A549 (cell line): Measurements from ENCODE around the gene GATA2. TPM values are rescaled to one million over a fixed set of nuclear protein-coding genes. Genes with fewer than 3 reads are reported as not detected.

ENCODE experiments used
- ATAC-seq, 2 experiments: fragments of 200-7000 bp in 1 of 2; fragments of >200 bp in 1 of 2; cut with Nextera tagmentation in 1 of 2; cut with Tn5 transposase in 1 of 2; 3 replicates each; pipeline versions ENCODE4 v1.8.0 to v1.9.1; 2018 to 2020; ENCODE audit warnings: mild to moderate bottlenecking in 1 of 2, moderate library complexity in 1 of 2
- CTCF ChIA-PET: fragments of 300-600 bp; sonication (Branson Sonifier 250); formaldehyde crosslinking; extraction: SDS; loops from one replicate; lab custom pipeline; 2021; ENCODE audit warnings: antibody characterized with exemption, inconsistent platforms; lab: Yijun Ruan, JAX
- POLR2A ChIA-PET: fragments of 350-600 bp; formaldehyde crosslinking; extraction: SDS; loops from one replicate; lab custom pipeline; 2021; ENCODE audit warnings: antibody characterized with exemption, inconsistent platforms; lab: Yijun Ruan, JAX
- DNase-seq, 2 experiments: peaks; one replicate each; pipeline versions ENCODE4 v3.0.0 to v3.0.0-alpha.2; 2011 to 2016; ENCODE audit warnings: low read depth in 1 of 2, low spot score in 1 of 2
- FAIRE-seq: peaks from 2 replicates; lab custom pipeline; 2011; peaks lifted over from hg19 to GRCh38; lab: Jason Lieb, UNC
- H3K27ac ChIP-seq, 2 experiments: fragments of >200 bp; sonication (Bioruptor Twin); formaldehyde crosslinking; 3 replicates each; pipeline ENCODE4 v1.5.1; 2016 to 2017
- H3K4me1 ChIP-seq: fragments of >200 bp; sonication (Bioruptor Twin); formaldehyde crosslinking; 3 replicates; pipeline ENCODE4 v1.6.1; 2016
- H3K4me2 ChIP-seq: fragments of >200 bp; sonication (Bioruptor Twin); formaldehyde crosslinking; 3 replicates; pipeline ENCODE4 v1.6.1; 2016
- H3K4me3 ChIP-seq: fragments of >200 bp; sonication (Bioruptor Twin); formaldehyde crosslinking; 3 replicates; pipeline ENCODE4 v1.5.1; 2016
- H3K9me3 ChIP-seq: fragments of >200 bp; sonication (Bioruptor Twin); formaldehyde crosslinking; 3 replicates; pipeline ENCODE4 v1.6.1; 2016
- CBX2 ChIP-seq: fragments of 200-600 bp; sonication (generic); IDR thresholded peaks from 2 replicates; pipeline ENCODE4 v1.6.1; 2016; ENCODE audit warnings: low read depth, mild to moderate bottlenecking, borderline replicate concordance
- CHD4 ChIP-seq: fragments of 200-600 bp; sonication (generic); IDR thresholded peaks from 2 replicates; pipeline ENCODE4 v1.6.1; 2016; ENCODE audit warnings: antibody characterized with exemption, mild to moderate bottlenecking, borderline replicate concordance
- EHF ChIP-seq: fragments of 250-450 bp; sonication (Bioruptor Pico); IDR thresholded peaks from 2 replicates; pipeline ENCODE4 v1.5.0; 2020; ENCODE audit warnings: mild to moderate bottlenecking
- EHMT2 ChIP-seq: fragments of 200-600 bp; sonication (generic); IDR thresholded peaks from 2 replicates; pipeline ENCODE4 v1.6.1; 2016; ENCODE audit warnings: antibody characterized with exemption, low read depth, mild to moderate bottlenecking, moderate library complexity
- FOSB ChIP-seq: fragments of 250-450 bp; sonication (Bioruptor Pico); IDR thresholded peaks from 2 replicates; pipeline ENCODE4 v1.5.0; 2020; ENCODE audit warnings: mild to moderate bottlenecking, moderate library complexity
- GATA3 ChIP-seq: IDR thresholded peaks from 2 replicates; pipeline ENCODE4 v1.6.1; 2012; ENCODE audit warnings: borderline replicate concordance
- HOXB13 ChIP-seq: fragments of 250-450 bp; sonication (Bioruptor Pico); IDR thresholded peaks from 2 replicates; pipeline ENCODE4 v1.5.0; 2020; ENCODE audit warnings: low read depth, mild to moderate bottlenecking, moderate library complexity
- NFE2L2 ChIP-seq: fragments of 150-350 bp; conservative IDR thresholded peaks from 2 replicates; pipeline ENCODE4 v1.6.1; 2014; ENCODE audit warnings: low read length
- NPAS2 ChIP-seq: fragments of 250-450 bp; sonication (Bioruptor Pico); IDR thresholded peaks from 2 replicates; pipeline ENCODE4 v1.8.0; 2022; ENCODE audit warnings: mild to moderate bottlenecking, moderate library complexity, borderline replicate concordance
- RAD21 ChIP-seq, 2 experiments: fragments of >200 bp in 1 of 2; sonication (Bioruptor Twin) in 1 of 2; formaldehyde crosslinking in 1 of 2; IDR thresholded peaks in 1 of 2; conservative IDR thresholded peaks in 1 of 2; 2 replicates in 1 of 2; 3 replicates in 1 of 2; pipeline ENCODE4 v1.6.1; 2012 to 2018; ENCODE audit warnings: inconsistent platforms in 1 of 2
- RFX5 ChIP-seq: fragments of 450-650 bp; IDR thresholded peaks from 2 replicates; pipeline ENCODE4 v1.7.1; 2014; ENCODE audit warnings: antibody characterized with exemption, mild to moderate bottlenecking, moderate library complexity
- RNF2 ChIP-seq: fragments of 200-600 bp; sonication (generic); IDR thresholded peaks from 2 replicates; pipeline ENCODE4 v1.6.1; 2016; ENCODE audit warnings: low read depth, mild to moderate bottlenecking, antibody characterized with exemption, moderate library complexity, borderline replicate concordance
- ZSCAN20 ChIP-seq: fragments of 250-450 bp; sonication (Bioruptor Pico); IDR thresholded peaks from 2 replicates; pipeline ENCODE4 v1.8.0; 2022; ENCODE audit warnings: mild to moderate bottlenecking, moderate library complexity
- WGBS: methylation state at CpG from one replicate; pipeline ENCODE4 v1.1.6; 2017; ENCODE audit errors: missing lambda C conversion rate; 5-methylcytosine and 5-hydroxymethylcytosine counted together
- polyA plus RNA-seq, 4 experiments: library from polyadenylated mRNA; depleted of rRNA in 3 of 4; stranded (reverse); fragments of >200 nt; fragmentation: RNase III in 1 of 4; extraction: RNeasy Plus Mini Kit Qiagen cat#74134 plus additional on column Dnase treatment in 1 of 4; gene quantifications; 2 replicates in 3 of 4; 3 replicates in 1 of 4; pipeline ENCODE4 v1.2.3, GENCODE V29; 2011 to 2017
- TF ChIP-seq, protein P1 (sequence below): fragments of 250-450 bp; sonication (Bioruptor Pico); IDR thresholded peaks from 2 replicates; pipeline ENCODE4 v1.5.0; 2020; ENCODE audit warnings: low read depth, mild to moderate bottlenecking, moderate library complexity
- TF ChIP-seq, protein P2 (sequence below): IDR thresholded peaks from 2 replicates; pipeline ENCODE4 v1.6.1; 2012
- TF ChIP-seq, protein P3 (sequence below): IDR thresholded peaks from 2 replicates; pipeline ENCODE4 v1.6.1; 2012
- TF ChIP-seq, protein P4 (sequence below): fragments of 150-350 bp; IDR thresholded peaks from 2 replicates; pipeline ENCODE4 v1.6.1; 2014; ENCODE audit warnings: low read depth, mild to moderate bottlenecking, low read length
- TF ChIP-seq, protein P5 (sequence below): fragments of 200-600 bp; sonication (generic); IDR thresholded peaks from 2 replicates; pipeline ENCODE4 v1.6.1; 2016; ENCODE audit warnings: antibody characterized with exemption, mild to moderate bottlenecking, moderate library complexity
- TF ChIP-seq, protein P6 (sequence below): fragments of >200 bp; sonication (Bioruptor Twin); formaldehyde crosslinking; IDR thresholded peaks from 3 replicates; pipeline ENCODE4 v1.6.1; 2016

The GATA2 gene
- polyA plus RNA-seq, 2 of the 4 experiments (the other 2 are of a cell fraction) = 0.68 to 4.9 TPM

DNA sequence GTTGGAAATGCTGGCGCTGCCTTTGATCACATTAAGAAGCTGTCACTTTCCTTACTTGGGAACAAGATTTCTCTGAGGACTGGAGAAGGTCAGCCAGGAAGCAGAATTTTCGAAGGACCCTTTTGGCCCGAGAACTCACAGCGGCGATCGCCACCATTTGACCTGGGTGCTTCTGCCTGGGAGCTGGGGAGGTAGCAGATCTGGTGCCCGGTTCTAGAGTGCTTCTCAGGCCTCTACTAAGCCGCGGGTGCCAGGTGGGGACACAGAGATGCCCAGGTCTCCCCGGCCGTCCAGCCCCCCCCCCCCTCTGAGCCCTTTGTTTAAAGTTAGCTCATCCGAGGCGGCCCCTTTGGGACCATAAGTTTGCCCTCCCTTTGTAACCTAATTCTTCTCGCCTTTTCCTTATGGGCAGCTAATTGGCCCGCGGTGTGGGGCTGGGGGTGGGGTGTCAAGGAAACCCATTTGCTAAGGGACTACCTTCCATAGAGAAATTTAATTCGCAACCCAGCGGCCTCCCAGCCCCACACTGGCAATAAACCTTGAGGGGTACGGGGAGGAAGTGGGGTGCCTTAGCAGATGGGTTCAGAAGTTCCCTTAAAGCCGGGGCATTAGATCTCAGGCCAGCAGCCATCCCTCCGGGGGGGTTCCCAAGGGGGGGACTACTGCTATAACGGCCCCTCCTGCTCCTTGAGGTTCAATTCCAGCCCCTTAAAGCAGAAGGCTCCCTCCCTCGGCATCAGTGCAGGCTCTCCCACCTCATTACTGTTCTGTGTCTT, 1.9 kb downstream of the GATA2 start:
- peaks cover 6% of the 10 kb centered on the region; the same call in 2 of the 3 replicates for H3K4me1 ChIP-seq
- 88% methylated on average over 16 of the region's 23 CpGs for WGBS
- no peaks in the 10 kb centered on the region for H3K9me3 ChIP-seq
- FAIRE-seq (no peak), ATAC-seq (no peak), DNase-seq (no peak)
- H3K4me3 ChIP-seq = no peak overlapping the region
- no peak overlapping the region for H3K27ac ChIP-seq
- no peak overlapping the region for H3K4me2 ChIP-seq
- POLR2A ChIA-PET = interaction anchor here (0.7 kb wide), 1 partner anchor 57 kb away, joined by 3 read pairs; no protein-coding TSS in a partner anchor
- TF ChIP-seq RFX5 = no peak
- no peak for TF ChIP-seq CBX2
- TF ChIP-seq, protein P1, sequence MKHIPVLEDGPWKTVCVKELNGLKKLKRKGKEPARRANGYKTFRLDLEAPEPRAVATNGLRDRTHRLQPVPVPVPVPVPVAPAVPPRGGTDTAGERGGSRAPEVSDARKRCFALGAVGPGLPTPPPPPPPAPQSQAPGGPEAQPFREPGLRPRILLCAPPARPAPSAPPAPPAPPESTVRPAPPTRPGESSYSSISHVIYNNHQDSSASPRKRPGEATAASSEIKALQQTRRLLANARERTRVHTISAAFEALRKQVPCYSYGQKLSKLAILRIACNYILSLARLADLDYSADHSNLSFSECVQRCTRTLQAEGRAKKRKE (CRISPR knock-in tag) = no peak
- TF ChIP-seq ZSCAN20 (CRISPR knock-in tag) = no peak
- no peak for TF ChIP-seq NFE2L2
- TF ChIP-seq, protein P2, sequence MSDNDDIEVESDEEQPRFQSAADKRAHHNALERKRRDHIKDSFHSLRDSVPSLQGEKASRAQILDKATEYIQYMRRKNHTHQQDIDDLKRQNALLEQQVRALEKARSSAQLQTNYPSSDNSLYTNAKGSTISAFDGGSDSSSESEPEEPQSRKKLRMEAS = no peak
- no peak for TF ChIP-seq EHMT2
- TF ChIP-seq, protein P3, sequence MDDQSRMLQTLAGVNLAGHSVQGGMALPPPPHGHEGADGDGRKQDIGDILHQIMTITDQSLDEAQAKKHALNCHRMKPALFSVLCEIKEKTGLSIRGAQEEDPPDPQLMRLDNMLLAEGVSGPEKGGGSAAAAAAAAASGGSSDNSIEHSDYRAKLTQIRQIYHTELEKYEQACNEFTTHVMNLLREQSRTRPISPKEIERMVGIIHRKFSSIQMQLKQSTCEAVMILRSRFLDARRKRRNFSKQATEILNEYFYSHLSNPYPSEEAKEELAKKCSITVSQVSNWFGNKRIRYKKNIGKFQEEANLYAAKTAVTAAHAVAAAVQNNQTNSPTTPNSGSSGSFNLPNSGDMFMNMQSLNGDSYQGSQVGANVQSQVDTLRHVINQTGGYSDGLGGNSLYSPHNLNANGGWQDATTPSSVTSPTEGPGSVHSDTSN = no peak
- no peak for TF ChIP-seq NPAS2 (CRISPR knock-in tag)
- TF ChIP-seq, protein P4, sequence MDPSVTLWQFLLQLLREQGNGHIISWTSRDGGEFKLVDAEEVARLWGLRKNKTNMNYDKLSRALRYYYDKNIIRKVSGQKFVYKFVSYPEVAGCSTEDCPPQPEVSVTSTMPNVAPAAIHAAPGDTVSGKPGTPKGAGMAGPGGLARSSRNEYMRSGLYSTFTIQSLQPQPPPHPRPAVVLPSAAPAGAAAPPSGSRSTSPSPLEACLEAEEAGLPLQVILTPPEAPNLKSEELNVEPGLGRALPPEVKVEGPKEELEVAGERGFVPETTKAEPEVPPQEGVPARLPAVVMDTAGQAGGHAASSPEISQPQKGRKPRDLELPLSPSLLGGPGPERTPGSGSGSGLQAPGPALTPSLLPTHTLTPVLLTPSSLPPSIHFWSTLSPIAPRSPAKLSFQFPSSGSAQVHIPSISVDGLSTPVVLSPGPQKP = no peak
- TF ChIP-seq HOXB13 (CRISPR knock-in tag) = no peak
- no peak for TF ChIP-seq GATA3
- TF ChIP-seq EHF (CRISPR knock-in tag) = no peak
- no peak for TF ChIP-seq FOSB (CRISPR knock-in tag)
- CTCF ChIA-PET = interaction anchor here (6.1 kb wide), 1 partner anchor 65 kb away, joined by 27 read pairs; no protein-coding TSS in a partner anchor

DNA sequence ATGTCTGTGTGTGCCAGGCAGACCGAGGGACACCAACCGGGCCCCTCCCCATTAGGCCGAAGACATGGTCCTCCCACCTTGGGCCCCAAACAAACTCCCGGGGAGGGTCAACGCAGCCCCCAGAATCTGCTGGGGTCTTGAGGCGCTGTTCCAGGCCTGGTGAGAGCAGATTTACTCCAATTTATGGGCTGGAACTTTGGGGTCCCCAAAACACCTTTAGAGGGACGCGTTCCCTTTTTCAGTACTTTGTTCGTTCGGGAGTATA, 2.4 kb downstream of the GATA2 start:
- Histone ChIP-seq H3K4me2 (no peak overlapping the region), H3K4me3 (no peak overlapping the region), H3K9me3 (no peaks in the 10 kb centered on the region), H3K4me1 (peaks cover 6% of the 10 kb centered on the region; the same call in 2 of the 3 replicates), H3K27ac (no peak overlapping the region)
- ChIA-PET CTCF (interaction anchor here (1.2 to 6.1 kb wide), 2 partner anchors 8 to 65 kb away, joined by 3 to 27 read pairs; no protein-coding TSS in a partner anchor), POLR2A (interaction anchor here (0.7 kb wide), 1 partner anchor 57 kb away, joined by 3 read pairs; no protein-coding TSS in a partner anchor)
- no peak for TF ChIP-seq RAD21 (conservative IDR thresholded peaks at IDR 0.05 in 1 of 2, IDR thresholded peaks at IDR 0.05 in 1 of 2)
- no peak for TF ChIP-seq CHD4
- TF ChIP-seq, protein P4 = no peak
- TF ChIP-seq, protein P2 = no peak
- TF ChIP-seq, protein P5, sequence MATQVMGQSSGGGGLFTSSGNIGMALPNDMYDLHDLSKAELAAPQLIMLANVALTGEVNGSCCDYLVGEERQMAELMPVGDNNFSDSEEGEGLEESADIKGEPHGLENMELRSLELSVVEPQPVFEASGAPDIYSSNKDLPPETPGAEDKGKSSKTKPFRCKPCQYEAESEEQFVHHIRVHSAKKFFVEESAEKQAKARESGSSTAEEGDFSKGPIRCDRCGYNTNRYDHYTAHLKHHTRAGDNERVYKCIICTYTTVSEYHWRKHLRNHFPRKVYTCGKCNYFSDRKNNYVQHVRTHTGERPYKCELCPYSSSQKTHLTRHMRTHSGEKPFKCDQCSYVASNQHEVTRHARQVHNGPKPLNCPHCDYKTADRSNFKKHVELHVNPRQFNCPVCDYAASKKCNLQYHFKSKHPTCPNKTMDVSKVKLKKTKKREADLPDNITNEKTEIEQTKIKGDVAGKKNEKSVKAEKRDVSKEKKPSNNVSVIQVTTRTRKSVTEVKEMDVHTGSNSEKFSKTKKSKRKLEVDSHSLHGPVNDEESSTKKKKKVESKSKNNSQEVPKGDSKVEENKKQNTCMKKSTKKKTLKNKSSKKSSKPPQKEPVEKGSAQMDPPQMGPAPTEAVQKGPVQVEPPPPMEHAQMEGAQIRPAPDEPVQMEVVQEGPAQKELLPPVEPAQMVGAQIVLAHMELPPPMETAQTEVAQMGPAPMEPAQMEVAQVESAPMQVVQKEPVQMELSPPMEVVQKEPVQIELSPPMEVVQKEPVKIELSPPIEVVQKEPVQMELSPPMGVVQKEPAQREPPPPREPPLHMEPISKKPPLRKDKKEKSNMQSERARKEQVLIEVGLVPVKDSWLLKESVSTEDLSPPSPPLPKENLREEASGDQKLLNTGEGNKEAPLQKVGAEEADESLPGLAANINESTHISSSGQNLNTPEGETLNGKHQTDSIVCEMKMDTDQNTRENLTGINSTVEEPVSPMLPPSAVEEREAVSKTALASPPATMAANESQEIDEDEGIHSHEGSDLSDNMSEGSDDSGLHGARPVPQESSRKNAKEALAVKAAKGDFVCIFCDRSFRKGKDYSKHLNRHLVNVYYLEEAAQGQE = no peak
- TF ChIP-seq, protein P6, sequence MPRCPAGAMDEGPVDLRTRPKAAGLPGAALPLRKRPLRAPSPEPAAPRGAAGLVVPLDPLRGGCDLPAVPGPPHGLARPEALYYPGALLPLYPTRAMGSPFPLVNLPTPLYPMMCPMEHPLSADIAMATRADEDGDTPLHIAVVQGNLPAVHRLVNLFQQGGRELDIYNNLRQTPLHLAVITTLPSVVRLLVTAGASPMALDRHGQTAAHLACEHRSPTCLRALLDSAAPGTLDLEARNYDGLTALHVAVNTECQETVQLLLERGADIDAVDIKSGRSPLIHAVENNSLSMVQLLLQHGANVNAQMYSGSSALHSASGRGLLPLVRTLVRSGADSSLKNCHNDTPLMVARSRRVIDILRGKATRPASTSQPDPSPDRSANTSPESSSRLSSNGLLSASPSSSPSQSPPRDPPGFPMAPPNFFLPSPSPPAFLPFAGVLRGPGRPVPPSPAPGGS = no peak
- TF ChIP-seq RNF2 = no peak
- ATAC-seq (no peak), DNase-seq (no peak), FAIRE-seq (no peak)
- 90% methylated on average over 10 of the region's 10 CpGs for WGBS
